NCI-H2227 (cell line): Measurements from ENCODE around the gene CHEK2.
A peak's percentile ranks its signal among the peaks of the same experiment; 100 is the strongest.
"Not testable (repeated sequence)": the region's sequence is repeated elsewhere in the genome, so short reads cannot be mapped to it uniquely, and the experiment has no call there.

ENCODE experiments used
- DNase-seq: peaks from one replicate; lab custom pipeline; 2025; ENCODE audit not compliant: unreplicated experiment; lab: John Stamatoyannopoulos, UW

The CHEK2 gene

DNA sequence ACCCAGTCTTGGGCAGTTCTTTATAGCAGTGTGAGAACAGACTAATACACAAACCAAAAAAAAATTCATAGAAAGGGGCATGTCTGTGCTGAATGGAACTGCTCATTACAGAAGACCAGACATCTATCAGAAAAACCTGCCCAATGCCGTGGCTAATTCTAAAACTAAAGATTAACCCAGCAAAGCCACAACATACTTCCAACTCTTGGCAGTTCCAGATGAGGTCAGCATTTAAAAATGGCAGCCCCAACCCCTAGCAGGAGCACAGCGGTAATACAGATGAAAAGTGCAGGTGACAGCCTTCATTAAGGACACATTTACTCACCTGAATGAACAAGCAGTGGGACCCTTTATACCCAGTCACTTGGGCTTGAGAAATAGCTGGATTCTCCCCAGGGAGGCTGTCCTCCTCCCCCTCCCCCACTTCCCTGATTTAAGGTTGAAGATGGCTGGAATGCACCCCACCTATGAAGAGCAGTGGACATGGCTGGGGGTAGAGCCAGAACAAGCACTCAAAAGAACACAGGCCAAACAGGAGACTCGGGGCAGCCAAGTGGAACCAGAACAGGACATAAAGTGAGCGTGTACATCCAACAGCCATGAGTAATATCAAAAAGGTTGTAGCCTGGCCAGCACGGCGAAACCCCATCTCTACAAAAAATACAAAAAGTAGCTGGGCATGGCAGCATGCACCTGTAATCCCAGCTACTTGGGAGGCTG lies 48.4 kb downstream of the CHEK2 start:
- not testable (repeated sequence) for DNase-seq

GRCh38 chr22:28689796-28690195 lies 51.8 kb downstream of the CHEK2 start:
- DNase-seq = not testable (repeated sequence)

DNA sequence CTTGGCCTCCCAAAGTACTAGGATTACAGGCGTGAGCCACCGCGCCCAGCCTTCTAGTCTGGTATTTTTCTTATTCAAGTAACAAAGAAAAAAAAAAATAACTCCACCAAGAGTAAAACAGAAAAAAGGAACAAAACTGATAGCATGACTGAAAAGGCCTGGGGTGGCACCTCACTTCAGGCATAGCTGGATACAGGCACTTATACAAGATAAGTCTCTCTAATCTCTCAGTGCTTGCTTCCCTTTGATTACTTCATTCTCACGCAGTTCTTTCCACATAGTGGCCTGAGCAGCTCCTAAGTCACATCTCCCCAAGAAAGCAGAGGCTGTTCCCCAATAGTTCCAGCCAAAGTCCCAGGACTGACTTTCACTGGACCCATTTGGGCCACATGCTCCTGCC lies 58.7 kb downstream of the CHEK2 start:
- not testable (repeated sequence) for DNase-seq

DNA sequence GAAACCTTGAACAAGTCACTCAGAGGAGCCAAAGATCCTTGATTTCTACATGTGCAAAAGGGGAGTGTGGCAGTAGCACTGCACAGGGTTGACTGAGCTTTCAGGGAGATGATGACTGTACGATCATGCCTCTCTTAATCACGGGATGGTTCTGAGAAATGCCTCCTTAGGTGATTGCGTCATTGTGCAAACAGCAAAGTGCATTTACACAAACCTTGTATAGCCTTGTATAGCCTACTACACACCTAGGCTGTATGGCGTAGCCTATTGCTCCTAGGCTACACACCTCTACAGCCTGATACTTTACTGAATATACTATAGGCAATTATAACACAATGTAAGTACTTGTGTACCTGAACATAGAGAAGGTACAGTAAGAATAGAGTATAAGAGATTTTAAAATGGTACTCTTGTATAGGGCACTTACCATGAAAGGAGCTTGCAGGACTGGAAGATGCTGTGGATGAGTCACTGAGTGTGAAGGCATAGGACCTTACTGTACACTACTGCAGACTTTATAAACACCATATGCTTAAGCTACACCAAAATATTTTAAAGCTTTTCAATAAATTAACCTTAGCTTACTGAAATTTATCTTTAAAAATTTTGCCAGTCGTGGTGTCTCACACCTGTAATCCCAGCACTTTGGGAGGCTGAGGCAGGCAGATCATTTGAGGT lies 60.7 kb downstream of the CHEK2 start:
- DNase-seq = not testable (repeated sequence)

DNA sequence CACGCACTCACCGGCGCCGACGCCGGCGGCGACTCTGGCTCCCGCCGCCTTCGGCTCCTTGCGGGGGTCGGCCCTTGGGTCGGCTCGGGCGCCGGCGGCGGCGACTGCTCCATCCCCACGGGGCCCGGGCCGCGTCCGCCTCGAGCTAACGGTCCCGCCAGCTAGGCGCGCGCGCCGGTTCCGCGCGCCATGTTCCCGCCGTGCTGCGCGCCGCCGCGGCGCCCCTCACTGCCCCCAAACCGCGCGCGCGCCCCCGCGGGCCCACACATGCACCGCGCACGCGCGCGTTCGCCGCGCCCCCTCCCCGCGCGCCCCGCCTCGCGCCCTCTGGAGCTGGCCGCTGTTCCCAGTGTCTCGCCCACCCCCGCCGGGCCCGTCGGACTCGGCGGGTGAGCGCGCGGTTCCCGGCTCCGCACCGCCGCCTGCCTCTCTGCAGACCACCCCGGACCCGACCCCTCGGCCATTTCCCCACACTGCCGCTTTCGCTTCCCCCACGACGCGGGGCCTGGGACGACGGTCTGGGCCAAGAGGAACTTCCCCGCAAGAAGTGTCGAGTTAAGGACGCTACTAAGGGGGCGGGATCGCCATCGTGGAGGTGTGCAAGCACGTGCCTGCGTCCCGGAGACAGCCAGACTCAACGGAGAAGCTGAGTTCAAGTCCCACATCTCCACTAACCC lies 61.9 kb downstream of the CHEK2 start, which contains the start of gene TTC28:
Gene TTC28 (minus strand): TSS at position 230 of the 677 bp plus-strand sequence. CDS start 117 bp downstream, at position 113.
- peak; percentile 89 for DNase-seq

GRCh38 chr22:28678778-28679610 lies 62.6 kb downstream of the CHEK2 start:
- peak; percentile 60 for DNase-seq

- not testable (repeated sequence) for DNase-seq
Observed at GRCh38 chr22:28678170-28678569, 63.5 kb downstream of the CHEK2 start.

- DNase-seq = no peak
Observed at GRCh38 chr22:28674121-28674563, 67.5 kb downstream of the CHEK2 start.

DNA sequence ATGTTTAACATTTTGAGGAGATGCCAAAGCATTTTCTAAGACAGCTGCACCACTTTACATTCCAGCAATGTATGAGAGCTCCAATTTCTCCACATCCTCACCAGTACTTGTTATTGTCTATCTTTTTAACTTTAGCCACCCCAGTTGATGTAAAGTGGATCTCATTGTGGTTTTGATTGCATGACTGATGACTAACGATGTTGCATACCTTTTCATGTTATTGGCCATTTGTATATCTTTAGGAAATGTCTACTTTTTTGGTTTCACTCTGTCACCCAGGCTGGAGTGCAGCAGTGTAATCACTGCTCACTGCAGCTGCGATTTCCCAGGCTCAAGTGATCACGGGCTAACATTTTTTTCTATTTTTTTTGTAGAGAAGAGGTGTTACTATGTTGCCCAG lies 70.9 kb downstream of the CHEK2 start:
- DNase-seq = no peak

DNA sequence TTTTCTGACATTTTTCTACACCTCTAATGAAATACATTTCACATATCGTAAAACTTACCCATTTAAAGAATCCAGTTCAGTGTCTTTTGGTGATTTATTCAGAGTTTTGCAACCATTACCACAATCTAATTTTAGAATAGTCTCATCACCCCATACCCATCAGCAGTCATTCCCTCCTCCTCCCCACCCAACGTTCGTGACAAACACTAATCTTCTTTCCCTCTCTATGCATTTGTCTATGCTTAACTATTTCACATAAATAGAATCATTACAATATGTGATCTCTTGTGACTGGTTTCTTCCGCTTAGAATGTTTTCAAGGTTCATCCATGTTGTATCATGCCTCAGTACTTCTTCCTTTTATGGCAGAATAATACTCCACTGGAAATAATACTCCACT lies 71.5 kb downstream of the CHEK2 start:
- DNase-seq = no peak

DNA sequence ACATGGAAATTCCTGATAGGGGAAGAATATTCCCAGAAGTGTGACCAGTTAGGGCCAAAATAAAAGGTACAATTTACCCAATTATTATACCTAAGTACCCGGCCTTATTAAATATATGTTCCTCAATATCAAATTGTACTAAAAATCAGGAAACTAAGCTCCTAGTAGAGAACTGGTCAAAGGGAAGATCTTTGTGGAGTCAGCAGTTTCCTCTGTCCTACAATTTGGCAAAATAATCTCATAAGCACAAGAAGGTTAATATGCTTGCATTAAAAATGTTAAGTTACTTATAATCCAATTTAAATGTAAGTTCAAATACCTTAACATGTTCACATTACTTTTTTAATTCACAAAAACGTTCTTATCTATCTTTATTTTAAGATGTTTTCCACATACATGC lies 72.2 kb downstream of the CHEK2 start:
- DNase-seq = no peak

- not testable (repeated sequence) for DNase-seq
Observed at GRCh38 chr22:28663569-28663942, 78.1 kb downstream of the CHEK2 start.

DNA sequence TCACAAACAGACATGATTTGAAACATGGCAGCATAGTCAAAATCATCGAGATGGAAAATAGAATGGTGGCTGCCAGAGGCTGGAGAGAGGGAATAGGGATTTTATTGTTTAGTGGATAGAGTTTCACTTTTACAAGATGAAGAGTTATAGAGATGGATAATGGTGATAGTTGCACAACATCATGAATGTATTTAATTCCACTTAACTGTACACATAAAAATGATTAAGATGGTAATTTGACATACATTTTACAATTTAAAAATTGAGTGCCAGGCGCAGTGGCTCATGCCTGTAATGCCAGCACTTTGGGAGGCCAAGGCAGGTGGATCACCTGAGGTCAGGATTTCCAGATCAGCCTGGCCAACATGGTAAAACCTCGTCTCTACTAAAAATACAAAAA lies 83.2 kb downstream of the CHEK2 start:
- DNase-seq = no peak

- DNase-seq = no peak
Observed at GRCh38 chr22:28656181-28656580, 85.4 kb downstream of the CHEK2 start.

- no peak for DNase-seq
Observed at GRCh38 chr22:28650463-28650862, 91.2 kb downstream of the CHEK2 start.

DNA sequence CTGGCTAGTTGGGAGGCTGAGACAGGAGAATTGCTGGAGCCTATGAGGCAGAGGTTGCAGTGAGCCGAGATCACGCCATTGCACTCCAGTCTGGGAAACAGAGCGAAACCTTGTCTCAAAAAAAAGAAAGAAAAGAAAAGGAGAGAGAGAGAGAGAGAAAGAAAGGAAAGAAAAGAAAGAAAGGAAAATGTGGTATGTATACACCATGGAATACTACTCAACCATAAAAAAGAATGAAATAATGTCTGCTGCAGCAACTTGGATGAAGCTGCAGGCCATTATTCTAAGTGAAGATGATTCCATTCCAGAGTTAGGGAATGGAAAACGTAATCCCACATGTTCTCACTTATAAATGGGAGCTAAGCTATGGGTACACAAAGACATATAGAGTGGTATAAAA lies 92.8 kb downstream of the CHEK2 start:
- no peak for DNase-seq

GRCh38 chr22:28647216-28647615 lies 94.4 kb downstream of the CHEK2 start:
- DNase-seq = no peak

DNA sequence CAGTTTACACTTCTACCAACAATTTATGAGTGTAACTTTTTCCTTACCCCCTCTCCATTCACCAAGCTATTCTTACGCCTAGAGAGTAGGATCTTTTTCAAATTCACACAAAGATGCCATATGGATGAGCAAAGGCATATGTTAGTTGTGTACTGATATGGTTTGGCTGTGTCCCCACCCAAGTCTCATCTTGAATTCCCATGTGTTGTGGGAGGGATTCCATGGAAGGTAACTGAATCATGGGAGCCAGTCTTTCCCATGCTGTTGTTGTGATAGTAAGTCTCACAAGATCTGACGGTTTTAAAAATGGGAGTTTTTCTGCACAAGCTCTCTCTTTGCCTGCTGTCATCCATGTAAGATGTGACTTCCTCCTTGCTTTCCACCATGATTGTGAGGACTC lies 102.3 kb downstream of the CHEK2 start:
- no peak for DNase-seq
